Tongue (tissue), 2 donors: ENCODE results near the gene MATN1. TPM values are rescaled to one million over a fixed set of nuclear protein-coding genes. Genes with fewer than 3 reads are reported as not detected.
"Not testable (repeated sequence)": the region's sequence is repeated elsewhere in the genome, so short reads cannot be mapped to it uniquely, and the experiment has no call there.

ENCODE experiments used
- DNase-seq: peaks from one replicate; pipeline ENCODE4 v3.0.0-alpha.2; 2015
- total RNA-seq: library from RNA; depleted of rRNA; stranded (reverse); fragments of >200 nt; gene quantifications from one replicate; pipeline ENCODE4 v1.2.3, GENCODE V29; 2014

The MATN1 gene, protein sequence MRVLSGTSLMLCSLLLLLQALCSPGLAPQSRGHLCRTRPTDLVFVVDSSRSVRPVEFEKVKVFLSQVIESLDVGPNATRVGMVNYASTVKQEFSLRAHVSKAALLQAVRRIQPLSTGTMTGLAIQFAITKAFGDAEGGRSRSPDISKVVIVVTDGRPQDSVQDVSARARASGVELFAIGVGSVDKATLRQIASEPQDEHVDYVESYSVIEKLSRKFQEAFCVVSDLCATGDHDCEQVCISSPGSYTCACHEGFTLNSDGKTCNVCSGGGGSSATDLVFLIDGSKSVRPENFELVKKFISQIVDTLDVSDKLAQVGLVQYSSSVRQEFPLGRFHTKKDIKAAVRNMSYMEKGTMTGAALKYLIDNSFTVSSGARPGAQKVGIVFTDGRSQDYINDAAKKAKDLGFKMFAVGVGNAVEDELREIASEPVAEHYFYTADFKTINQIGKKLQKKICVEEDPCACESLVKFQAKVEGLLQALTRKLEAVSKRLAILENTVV
- total RNA-seq = not detected

DNA sequence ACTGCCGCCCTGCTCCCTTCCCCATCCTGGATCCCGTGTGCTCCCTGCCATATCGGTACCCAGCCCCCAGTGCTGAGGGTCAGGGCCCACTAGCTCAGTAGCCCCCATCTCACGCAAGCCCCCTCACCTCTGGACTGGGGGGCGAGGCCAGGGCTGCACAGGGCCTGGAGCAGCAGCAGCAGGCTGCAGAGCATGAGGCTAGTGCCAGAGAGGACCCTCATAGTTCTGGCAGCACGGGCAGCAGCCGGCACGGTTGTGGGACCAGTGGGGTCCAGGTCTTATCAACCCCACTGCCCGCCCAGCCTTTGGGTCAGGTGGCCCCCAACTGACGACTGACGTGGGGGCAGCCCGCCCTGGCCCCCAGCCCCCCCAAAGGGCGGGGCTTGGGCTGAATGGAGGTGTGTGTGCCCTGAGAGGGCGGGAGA is at the start of gene MATN1:
Gene MATN1 (minus strand): TSS at position 255 of the 425 bp plus-strand sequence. CDS start 34 bp downstream, at position 221.
- DNase-seq = peak; percentile 43

DNA sequence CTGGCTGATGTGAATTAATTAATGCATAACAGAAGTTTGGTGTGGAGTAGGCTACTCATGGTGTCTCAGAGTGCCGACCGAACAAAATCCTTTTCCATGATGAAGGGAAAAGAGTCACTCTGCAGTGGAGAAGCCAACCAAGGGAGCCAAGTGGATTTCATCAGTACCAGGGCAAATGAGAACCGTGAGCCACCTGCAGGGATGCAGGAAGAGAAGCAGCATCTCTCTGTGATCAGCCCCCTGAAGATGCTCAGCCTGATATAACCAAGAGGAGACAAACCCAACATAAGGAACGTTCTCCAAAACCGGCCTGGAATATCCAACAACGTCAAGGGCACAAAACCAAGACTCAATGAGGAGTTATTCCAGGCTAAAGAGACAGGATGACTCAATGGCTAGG is 47.6 kb upstream of the MATN1 start:
- DNase-seq = no peak

DNA sequence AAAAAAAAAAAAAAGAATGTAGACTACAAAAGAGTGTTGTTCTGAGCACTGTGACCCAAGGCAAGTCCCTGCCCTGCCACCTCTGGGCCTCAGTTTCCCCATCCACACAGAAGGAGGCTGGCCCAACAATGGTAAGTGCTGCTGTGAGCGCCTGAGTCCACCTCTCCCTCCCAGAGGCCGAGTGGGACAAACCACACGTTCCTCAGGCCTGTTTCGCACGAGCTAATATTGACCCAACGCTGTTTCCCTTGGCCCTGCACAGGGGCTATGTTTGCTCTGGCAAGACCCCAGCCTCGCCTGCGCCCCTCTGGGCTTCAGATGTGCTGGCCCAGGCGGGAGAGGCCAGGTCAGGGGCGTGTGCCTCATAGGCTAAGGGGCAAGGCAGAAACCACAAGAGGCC is 46.8 kb upstream of the MATN1 start:
- DNase-seq = no peak

DNA sequence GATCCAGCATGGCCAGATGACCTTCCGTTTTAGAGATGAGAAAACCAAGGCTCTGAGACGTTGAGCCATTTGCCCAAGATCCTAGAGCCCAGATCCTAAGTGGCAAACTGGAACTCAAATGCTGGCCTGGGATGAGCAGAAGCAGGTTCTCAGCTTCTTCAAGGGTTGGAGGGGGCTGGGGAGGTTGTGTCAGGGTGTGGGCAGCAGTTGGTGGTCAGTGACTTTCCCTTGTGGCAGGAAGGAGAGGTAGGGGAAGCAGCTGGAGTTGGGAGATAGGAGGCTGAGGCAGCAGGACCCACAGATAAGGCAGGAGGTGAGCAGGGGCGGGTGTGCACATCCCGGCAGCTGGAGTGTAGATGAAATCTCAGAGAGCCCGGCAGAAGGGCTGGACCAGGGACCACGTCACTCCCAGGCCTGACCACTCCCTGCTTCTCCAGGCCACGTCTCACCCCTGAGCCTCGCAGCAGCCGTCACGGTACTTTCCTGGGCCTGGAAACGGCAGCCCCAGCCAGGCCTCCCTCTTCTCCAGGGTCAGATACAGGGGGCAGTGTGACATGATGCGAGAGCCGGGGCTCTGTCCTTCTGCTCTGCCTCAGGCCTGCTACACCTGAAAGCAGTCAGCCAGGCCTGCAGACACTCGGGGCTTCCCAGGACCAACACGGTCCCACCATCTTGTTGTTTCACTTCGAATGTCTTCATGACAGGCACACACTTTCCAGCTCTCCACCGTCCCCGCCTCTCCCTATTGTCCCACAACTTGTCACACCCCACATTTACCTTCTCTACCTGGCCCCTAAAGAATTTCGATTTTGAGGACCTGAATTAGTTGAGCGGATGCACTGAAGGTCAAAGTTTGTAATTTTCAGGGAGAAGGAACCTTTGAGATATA is 45.7 kb upstream of the MATN1 start:
- DNase-seq = no peak

DNA sequence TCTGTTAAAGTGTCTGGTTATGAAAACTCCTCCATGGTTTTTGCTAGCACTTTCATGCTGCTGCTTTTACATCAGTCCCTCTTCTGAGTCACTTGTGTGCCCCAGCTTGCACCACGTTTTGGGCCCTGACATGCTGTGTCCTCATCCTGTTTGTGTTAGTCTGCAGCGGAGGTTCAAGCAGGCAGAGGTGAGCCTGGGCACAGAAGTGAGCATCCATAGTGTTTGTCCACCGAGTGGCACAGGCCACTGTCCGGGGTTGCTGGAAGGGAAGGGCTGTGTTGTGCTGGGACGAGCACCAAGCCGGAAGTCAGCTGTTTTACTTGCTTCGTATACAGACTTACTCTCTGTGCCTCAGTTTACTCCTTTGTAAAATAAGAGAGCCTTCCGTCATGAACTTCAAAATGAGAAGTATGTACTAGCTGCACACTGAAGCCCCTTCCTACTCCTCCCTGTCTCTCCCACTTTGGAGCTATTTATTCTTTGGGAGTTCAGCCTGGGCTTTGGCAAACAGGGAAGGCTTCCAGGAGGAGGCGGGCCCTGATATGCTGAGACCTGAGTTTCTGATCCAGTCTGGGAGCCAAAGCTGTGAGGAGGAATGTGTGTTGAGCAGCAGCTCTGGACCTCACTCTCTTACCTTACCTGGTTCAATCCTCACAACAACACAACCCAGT is 44.9 kb upstream of the MATN1 start:
- DNase-seq = no peak

DNA sequence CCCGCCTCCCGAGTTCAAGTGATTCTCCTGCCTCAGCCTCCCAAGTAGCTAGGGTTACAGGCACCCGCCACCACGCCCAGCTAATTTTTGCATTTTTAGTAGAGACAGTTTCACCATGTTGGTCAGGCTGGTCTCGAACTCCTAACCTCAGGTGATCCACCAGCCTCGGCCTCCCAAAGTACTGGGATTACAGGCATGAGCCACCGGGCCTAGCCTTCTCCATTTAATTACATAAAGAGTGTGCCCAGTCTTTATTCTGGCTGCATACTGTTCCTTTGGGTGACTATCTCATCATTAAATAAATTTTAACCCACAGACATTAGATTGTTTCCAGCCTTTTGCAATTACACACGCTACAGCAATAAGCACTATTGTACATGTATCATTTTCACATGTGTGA is 43.6 kb upstream of the MATN1 start:
- DNase-seq = not testable (repeated sequence)

DNA sequence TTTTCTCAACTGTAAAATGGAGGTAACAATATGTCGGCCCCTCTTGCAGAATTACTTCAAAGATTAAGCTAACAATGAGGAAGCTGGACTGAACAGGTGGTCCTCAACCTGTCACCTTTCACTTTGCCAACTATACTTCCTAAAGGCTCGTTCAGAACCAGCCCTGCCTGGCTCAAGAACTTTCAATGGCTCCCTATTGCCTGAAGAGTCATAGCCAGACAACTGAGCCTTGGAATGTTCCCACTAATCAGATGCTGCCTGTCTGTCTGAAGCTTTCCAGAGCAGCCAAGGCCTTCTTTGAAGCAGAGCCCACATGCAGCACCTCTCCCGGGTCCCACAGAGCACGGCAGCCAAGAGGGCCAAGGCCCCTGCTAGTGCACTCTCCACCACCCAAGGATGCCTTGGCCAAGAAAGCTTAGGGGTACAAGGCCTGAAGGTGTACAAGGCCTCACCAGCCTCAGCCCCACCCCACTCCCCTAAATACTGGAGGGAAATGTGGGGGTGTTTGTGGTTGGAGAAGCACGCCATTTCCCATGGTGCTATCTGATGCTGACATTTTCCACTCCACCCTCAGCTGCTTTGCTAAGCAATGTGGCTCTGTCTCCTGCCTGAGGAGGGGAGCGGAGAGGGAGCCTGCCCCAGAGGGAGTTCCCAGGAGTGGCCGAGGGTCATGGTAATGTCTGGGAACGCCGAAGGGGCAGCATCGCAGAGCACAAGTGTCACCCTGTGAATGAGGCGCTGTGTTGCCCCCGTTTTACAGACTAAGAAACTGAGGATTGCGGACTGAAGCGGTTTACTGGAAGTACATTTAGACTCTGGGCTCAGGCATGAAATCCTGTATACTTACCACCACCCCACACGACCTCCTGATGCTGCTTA is 42.4 kb upstream of the MATN1 start:
- DNase-seq = no peak

DNA sequence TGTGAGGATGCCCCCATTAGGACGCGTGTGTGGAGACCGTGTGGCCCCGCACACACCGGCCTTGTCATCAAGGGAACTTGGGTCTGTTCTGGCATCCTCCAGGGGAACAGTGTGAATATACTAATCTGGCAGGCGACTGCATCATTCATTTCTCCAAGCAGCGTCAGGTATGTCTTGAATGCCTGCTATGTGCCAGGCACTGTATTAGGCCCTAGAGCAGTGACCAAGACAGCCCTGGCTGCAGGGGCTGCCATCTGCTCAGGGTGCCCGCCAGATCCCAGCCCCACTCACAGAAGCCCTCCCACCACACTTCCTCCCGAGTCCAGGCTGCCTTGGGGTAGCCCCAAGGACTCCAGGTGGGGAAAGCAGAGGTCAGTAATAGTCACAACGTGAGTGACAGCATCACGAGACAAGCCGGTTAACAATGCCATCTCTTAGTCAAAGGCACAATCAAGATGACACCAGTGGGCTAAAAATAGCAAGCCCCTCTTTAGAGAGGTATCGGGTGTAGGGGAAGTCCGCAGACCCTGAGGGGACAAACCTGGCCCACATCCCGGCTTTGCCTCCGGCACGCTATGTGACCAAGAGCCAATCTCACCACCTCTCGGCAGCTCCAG is 41.7 kb upstream of the MATN1 start:
- DNase-seq = no peak

DNA sequence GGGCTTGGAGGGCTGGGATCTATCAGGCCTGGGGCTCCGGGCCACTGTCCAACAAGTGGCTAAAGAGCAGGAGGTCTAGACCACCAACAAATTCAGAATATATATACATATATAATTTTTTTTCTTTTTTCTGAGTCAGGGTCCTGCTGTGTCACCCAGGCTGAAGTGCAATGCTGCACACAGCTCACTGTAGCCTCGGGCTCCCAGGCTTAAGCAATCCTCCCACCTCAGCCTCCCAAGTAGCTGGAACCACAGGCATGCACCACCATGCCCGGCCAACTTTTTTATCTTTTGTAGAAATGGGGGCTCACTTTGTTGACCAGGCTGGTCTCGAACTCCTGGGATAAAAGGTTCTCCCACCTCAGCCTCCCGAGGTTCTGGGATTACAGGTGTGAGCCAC is 41.0 kb upstream of the MATN1 start:
- DNase-seq = no peak

DNA sequence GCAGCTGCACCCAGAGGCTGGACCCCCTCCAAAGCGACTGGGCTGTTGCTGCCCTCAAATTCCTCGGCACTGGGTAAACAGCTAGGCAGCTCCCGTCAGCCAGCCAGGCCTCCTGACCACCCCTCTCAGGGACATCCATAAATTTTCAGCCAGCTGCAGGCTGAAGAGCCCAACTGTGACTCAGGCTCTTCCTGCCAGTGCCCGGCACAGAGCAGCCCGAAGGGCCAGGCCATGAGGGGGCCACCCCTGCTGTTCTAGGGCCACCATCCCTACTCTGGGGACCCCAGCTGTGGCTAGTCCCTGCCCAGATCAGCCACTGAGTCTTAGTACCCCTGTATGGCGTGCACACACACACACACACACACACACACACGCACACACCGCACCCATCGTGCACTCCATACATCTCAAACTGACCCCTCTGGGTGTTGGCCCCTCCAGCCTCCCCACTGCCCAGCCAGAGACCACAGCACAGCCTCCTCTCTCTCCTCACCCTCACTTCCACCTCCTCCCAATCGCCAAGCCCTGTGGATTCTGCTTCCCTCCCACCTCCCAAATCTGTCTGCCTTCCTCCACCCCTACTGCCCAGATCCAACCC is 40.4 kb upstream of the MATN1 start:
- DNase-seq = peak; percentile 84

DNA sequence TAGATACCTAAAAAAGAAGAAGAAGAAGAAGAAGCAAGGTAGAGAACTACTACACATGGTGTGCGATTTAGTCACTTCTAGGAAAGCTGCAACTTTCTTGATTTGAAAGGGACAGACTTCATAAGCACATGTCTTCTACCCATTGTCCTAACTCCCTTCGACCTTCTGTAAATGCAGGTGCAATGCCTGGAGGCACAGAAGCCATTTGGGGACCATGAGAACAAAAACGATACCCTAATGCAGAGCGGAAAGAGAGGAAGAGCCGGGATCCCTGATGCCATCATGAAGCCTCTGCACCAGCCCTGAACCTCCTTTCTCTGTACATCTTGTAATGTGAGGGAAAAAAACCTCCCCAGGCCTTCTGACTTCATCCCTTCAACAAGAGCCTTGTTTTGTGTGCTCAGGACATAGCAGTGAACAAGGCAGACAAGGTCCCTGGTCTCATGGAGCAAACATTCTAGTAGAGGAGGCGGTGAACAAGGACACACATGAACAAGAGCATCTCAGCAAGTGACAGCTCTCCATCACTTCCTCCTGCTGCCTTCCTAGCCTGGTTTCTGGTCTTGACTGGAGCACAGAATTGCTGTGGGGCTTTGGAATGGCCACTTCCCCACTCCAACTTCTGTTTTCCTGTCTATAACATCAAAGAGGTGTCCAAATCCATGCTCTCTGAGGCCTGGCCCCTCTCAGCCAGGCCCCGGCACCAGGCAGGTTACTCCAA is 39.7 kb upstream of the MATN1 start:
- DNase-seq = no peak

DNA sequence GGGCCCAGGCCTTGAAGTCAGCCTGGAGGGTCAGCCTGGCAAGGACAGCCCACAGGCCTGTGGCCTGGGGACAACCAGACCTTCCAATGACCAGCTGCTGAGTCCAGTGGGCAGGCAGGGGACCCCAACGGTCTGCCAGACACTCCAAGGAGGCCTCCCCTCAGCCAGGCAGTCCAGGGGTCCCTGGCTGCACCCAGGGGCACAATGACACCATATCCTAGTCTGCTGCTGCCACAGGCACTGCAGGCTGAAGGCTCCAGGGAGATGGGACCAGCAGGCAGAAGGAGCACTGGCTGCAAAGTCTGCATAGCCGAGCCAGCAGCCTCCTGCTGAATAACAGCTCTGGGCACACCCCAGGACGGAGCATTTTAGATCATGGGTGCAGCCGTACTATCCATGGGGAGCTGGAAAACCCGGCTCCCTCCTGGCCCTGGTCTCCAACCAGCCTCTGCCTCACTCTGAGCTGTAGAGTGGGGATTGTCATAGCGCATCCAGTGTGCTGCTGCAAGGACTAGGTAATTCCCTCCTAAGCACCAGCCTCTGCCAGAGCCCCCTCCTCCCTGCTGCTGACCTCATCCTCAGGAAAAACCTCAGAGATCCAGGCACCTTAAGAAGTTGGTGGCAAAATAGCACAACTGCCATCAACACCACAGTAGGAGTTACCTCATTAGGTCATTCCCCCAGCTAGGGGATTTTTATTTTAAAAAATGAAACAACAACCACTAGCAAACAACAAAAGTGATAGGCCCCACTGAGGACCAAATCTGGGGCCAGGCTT is 39.0 kb upstream of the MATN1 start:
- no peak for DNase-seq

DNA sequence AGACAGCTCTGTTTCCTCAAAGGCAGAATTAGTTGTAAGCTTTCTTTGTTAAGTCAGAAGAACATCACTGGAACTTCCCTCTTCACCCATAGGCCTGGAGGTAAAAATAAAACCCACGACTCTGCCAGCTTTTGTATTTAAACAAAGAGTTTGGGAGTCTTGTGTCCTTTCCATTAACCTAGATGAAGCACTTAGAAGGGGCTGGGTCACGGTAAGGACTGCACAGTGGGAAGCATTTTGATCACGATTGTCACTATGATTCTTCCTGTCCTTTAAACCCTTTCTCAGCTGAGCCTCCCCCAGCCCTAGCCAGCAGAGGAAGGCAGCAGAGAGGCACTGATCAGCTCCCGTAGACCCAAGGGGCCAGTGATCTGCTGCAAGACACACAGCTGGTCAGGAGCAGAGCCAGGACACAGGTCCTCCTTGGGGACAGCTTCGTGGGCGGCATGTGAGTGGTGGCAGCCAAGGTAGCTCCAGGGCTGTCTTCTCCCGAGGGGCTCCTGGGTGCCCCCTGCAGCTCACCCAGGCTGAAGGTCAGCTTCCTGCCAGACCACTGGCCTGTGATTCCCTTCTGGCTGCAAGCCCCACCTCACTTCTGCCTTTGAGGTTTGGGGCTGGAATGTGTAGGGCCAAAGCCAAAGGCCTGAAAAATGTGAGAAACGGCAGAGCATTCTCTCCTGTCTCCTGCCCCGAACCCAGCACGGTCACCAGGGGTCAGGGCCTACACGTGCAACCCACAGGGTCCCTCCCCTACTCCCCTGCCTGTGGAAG is 38.2 kb upstream of the MATN1 start:
- DNase-seq = no peak

DNA sequence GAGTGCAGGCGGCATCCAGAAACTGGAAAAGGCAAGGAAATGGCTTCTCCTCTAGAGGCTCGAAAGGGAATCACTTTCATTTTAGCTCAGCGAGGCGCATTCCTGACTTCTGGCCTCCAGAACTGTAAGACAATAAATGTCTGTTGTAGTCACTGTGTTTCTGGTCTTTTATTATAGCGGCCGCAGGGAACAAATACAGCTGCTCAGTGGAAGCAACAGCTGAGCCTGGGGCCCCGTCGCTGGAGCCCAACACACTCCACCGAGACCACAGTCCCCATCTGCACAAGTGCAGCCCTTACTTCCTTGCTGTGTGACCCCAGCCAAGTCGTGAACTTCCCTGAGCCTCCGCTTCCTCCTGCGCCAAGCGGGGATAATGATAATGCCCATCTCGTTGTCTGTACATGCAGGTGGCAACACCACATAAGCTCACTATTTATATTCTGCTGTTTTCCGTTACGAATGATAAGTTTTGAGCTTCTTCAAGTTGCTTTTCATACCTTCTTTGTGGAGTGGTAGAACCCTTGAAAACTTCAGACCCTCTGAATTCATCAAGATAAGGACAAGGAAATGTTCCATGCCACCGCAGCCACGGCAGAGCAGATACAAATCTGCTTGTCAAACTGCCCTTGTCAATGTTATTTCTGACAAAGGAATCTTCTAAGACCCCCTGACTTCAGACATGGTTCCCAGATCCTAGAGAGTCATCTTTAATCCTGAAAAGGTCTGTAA is 37.4 kb upstream of the MATN1 start:
- DNase-seq = peak; percentile 68

DNA sequence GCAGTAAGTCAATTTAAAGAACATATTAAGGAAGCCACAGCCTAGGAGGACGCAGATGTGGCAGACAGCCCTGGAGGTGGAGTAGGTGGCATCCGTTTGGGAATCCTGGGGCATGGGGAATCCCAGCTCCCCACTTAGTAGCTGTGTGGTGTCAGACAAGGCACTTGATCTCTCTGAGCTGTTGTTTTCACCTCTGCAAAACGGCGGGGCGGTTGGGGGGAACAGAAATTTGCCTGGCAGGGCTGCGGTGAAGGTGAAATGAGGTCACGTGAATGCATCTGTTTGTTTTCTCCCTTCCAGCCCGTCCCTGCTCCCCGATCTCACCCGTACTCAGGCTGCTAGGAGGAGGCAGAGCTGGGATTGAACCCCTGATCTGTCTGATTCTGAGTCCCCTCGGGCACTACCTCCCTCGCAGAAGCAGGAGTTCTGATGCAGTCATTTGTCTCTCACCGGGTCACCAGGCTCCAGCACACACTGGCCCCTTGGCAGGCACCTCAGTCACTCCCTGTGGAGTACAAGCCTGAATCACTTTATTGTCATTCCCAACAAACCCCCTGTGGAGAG is 36.4 kb upstream of the MATN1 start:
- no peak for DNase-seq

DNA sequence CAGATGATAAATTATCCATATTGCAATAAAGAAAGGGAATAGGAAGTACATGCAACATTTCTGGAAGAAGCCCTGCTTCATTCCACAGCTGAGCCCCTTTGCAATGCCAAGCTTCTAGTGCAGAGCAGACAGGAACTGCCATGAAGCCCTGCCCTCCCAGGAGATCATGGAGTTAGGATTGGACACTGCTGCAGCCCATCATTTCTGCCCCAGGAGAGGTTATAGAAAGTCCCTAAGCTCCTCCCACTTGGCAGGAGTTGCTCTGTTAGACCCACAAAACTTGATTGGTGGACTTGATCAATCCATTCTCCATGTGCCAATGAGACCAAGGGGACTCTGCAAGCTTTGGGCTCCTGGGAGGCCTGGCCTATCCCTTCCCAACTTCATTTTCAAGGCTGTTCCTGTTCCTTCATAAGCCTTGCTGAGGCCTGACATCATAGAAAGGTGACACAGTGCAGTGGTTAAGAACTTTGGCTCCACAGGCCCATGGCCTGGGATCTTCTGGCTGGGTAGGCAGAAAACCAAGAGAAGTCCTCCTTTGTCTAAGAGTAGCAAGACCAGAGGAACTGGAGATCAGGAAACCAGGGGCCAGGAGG is 35.5 kb upstream of the MATN1 start:
- DNase-seq = no peak
